ENCODE data around the gene PNPLA2.

The PNPLA2 gene

DNA sequence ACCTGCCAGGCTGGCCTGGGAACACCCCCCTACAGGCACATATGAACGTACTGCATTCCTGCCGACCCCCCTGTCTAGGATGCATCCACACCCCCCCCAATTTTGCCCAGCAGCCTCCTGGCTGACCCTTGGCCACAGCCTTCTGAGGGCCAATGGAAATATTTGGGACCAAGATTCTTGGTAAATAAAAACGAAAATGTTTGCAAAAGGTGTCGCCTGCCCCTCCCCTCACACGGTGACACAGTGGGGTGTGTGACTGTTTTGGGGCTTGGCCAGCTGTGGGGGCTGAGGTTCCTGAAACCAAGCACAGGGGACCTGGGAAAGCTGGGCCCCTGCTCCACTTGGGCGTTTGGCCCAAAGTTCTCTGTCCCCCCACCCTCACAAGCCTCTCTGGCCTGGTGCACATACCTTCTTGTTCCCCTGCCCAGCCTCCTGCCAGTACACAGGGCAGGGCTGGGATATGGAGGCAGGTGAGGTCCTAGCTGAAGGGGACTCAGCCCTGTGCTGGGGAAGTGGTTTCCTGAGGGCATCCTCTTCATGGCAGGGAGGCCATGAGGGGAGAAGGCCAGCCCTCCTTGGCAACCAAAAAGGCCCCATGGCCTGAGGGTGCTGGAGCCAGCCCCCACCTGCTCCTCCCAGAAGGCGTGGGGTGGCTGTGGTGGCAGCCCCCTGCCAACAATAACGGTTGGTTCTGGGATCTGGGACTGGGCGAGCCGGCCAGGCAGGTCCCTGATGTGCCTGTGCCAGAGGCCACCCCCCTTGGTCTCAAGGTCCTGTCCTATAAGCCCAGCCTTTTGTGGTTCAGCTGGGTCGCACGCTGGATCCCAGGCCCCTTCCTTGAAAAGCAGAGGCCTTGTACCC is 6.9 kb downstream of the PNPLA2 start:
- Histone ChIP-seq H3K36me3 (ENCODE audit: control insufficient read depth, insufficient read depth, low read length, severe bottlenecking) (peaks cover 52% of the 10 kb centered on the region), H3K9me3 (ENCODE audit: control insufficient read depth, low read length) (no peaks in the 10 kb centered on the region)

DNA sequence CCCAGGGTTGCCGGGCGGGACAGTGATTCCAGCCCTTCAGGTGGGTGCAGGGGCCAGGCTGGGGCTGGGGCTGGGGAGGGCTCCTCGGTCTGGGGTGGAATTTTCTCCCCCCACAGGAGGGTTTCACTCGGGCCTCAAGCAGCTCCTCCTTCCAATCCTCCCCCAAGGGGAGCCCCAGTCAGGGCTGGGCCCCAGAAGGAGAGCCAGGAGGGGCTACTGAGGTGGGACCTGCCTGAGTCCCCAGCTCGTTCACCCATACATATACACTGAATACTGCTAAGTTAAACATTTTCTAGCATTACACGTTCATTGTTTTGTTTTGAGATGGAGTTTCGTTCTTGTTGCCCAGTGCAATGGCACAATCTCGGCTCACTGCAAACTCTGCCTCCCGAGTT is 7.5 kb downstream of the PNPLA2 start:
- Histone ChIP-seq H3K4me3 (ENCODE audit: low read length) (no peak overlapping the region), H3K27me3 (replicated peaks; ENCODE audit: control insufficient read depth, insufficient read depth, low read length) (no peaks in the 10 kb centered on the region), H3K4me1 (ENCODE audit: control insufficient read depth, insufficient read depth, low read length) (peaks cover 39% of the 10 kb centered on the region)

More for the DNA sequence above, 6.9 kb downstream of the PNPLA2 start:
- H3K9ac ChIP-seq (ENCODE audit: low read length) = peak overlapping the region; percentile 20
- H3K4me3 ChIP-seq (ENCODE audit: low read length) = no peak overlapping the region
- DNase-seq (ENCODE audit: low read depth) = no peak
- peaks cover 41% of the 10 kb centered on the region for H3K4me1 ChIP-seq (ENCODE audit: control insufficient read depth, insufficient read depth, low read length)
- H3K27me3 ChIP-seq (replicated peaks; ENCODE audit: control insufficient read depth, insufficient read depth, low read length) = no peaks in the 10 kb centered on the region

DNA sequence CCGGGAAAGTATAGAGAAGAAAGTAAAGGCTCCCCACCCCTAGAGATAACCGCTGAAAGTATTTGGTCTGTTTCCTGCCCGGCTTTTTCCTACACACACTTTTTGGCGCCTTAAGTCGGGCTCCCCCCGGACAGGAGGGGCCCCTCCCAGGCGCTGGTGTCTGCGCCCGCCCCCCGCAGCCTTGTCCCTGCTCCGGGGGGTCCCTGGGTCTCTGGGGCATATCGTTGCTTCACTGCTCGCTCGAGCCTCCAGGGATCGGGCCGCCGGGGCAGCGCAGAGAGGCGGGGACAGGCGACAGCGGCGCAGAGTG is 8.1 kb downstream of the PNPLA2 start:
- Histone ChIP-seq H3K4me3 (ENCODE audit: low read length) (peak overlapping the region; percentile 37), H3K36me3 (ENCODE audit: control insufficient read depth, insufficient read depth, low read length, severe bottlenecking) (peaks cover 41% of the 10 kb centered on the region), H3K9me3 (ENCODE audit: control insufficient read depth, low read length) (no peaks in the 10 kb centered on the region), H3K27me3 (replicated peaks; ENCODE audit: control insufficient read depth, insufficient read depth, low read length) (no peaks in the 10 kb centered on the region), H3K4me1 (ENCODE audit: control insufficient read depth, insufficient read depth, low read length) (peaks cover 37% of the 10 kb centered on the region), H3K9ac (ENCODE audit: low read length) (no peak overlapping the region)
- DNase-seq (ENCODE audit: low read depth) = no peak

More for the DNA sequence above, 7.5 kb downstream of the PNPLA2 start:
- Histone ChIP-seq H3K9ac (ENCODE audit: low read length) (peak overlapping the region; percentile 20), H3K9me3 (ENCODE audit: control insufficient read depth, low read length) (no peaks in the 10 kb centered on the region), H3K36me3 (ENCODE audit: control insufficient read depth, insufficient read depth, low read length, severe bottlenecking) (peaks cover 46% of the 10 kb centered on the region)
- no peak for DNase-seq (ENCODE audit: low read depth)

DNA sequence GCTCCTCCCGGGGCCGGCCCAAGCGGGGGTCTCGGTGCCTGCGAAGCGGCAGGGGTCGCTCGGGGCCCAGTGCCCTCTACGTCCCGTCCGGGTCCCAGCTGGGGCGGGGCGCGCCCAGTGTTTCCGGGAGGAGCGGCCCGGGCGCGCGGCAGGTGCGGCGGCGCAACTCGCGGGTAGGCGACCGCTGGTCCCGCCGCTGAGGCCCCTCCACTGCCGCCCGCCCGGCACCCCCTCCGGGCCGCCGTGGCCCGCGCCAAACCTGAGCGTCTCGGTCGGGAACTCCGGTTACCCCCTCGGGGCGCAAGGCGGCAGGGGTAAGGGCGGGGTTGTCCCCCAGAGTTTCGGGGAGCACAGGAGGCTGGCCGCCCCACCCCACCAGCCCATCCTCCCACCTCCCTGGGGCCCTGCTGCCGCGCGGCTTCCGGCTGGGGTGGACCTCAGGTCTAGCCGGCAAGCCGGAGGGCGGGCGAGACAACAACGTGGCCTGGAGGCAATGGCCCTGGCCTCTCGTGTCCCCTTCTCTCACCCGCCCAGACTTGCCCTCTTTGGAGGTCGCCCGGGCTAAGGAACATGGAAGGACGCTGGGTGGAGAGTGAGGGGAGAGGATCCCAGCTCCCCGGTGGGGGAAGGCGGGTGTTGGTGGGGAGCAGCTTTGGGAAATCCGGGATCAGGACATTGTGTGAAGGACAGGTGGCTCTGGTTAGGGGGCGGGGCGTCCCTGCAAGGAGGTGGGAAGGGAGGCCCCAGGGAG is 8.6 kb downstream of the PNPLA2 start:
- Histone ChIP-seq H3K4me3 (ENCODE audit: low read length) (peak overlapping the region; percentile 37), H3K36me3 (ENCODE audit: control insufficient read depth, insufficient read depth, low read length, severe bottlenecking) (peaks cover 35% of the 10 kb centered on the region), H3K27me3 (replicated peaks; ENCODE audit: control insufficient read depth, insufficient read depth, low read length) (no peaks in the 10 kb centered on the region), H3K9me3 (ENCODE audit: control insufficient read depth, low read length) (no peaks in the 10 kb centered on the region), H3K4me1 (ENCODE audit: control insufficient read depth, insufficient read depth, low read length) (peaks cover 37% of the 10 kb centered on the region), H3K9ac (ENCODE audit: low read length) (no peak overlapping the region)
- DNase-seq (ENCODE audit: low read depth) = no peak

DNA sequence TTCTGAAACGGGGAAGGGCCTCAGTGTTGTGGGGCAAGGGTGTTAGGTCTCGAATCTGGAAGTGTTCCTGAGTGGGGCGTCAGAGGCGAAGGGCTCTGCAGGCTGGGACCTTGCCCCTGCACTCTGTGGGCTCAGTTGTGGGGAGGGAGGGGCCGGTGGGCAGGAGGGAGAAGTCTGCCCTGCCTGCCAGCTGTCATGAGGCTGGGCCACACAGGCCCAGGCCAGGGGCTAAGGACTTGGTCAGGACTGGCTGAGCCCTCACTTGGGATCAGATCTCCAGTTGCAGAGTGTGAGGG is 9.1 kb downstream of the PNPLA2 start, which contains the start of gene CRACR2B:
Gene CRACR2B, plus strand, starts transcription at position 23 of the 296 bp plus-strand sequence. CDS start 689 bp downstream, outside the sequence.
- H3K9ac ChIP-seq (ENCODE audit: low read length) = peak within 1 kb of the TSS; percentile 62
- H3K36me3 ChIP-seq (ENCODE audit: control insufficient read depth, insufficient read depth, low read length, severe bottlenecking) = peaks cover 30% of the 10 kb centered on the region
- no peaks in the 10 kb centered on the region for H3K27me3 ChIP-seq (replicated peaks; ENCODE audit: control insufficient read depth, insufficient read depth, low read length)
- peaks cover 37% of the 10 kb centered on the region for H3K4me1 ChIP-seq (ENCODE audit: control insufficient read depth, insufficient read depth, low read length)
- H3K9me3 ChIP-seq (ENCODE audit: control insufficient read depth, low read length) = no peaks in the 10 kb centered on the region
- DNase-seq (ENCODE audit: low read depth) = no peak
- peak within 1 kb of the TSS; percentile 37 for H3K4me3 ChIP-seq (ENCODE audit: low read length)

DNA sequence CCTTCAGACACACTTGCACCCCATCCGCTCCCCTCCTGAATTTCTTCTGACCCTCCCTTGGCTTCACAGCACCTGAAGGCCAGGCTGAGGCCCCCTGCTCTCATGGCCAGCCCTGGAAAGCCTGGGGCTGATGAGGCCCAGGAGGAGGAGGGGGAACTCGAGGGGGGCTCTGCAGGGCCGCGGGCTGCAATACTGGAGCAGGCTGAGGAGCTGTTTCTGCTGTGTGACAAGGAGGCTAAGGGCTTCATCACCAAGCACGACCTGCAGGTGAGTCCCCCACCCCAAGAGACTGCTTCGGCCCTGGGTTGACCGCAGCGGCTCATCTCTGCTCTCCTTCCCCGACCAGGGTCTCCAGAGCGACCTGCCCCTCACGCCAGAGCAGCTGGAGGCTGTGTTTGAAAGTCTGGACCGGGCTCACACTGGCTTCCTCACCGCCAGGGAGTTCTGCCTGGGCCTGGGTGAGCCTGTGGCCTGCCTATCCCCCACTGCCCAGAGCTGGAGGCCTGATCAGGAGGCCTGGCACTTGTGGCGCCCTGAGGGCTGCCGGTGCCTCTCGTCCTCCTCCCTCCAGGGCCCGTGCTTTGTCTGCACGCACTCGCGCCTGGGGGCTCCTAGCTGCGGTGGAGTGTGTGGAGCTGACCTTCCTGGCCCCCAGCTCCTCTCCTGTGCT is 9.9 kb downstream of the PNPLA2 start:
- Histone ChIP-seq H3K36me3 (ENCODE audit: control insufficient read depth, insufficient read depth, low read length, severe bottlenecking) (peaks cover 22% of the 10 kb centered on the region), H3K4me3 (ENCODE audit: low read length) (peak overlapping the region; percentile 59), H3K27me3 (replicated peaks; ENCODE audit: control insufficient read depth, insufficient read depth, low read length) (no peaks in the 10 kb centered on the region), H3K4me1 (ENCODE audit: control insufficient read depth, insufficient read depth, low read length) (peaks cover 37% of the 10 kb centered on the region), H3K9ac (ENCODE audit: low read length) (peak overlapping the region; percentile 62), H3K9me3 (ENCODE audit: control insufficient read depth, low read length) (no peaks in the 10 kb centered on the region)
- no peak for DNase-seq (ENCODE audit: low read depth)

DNA sequence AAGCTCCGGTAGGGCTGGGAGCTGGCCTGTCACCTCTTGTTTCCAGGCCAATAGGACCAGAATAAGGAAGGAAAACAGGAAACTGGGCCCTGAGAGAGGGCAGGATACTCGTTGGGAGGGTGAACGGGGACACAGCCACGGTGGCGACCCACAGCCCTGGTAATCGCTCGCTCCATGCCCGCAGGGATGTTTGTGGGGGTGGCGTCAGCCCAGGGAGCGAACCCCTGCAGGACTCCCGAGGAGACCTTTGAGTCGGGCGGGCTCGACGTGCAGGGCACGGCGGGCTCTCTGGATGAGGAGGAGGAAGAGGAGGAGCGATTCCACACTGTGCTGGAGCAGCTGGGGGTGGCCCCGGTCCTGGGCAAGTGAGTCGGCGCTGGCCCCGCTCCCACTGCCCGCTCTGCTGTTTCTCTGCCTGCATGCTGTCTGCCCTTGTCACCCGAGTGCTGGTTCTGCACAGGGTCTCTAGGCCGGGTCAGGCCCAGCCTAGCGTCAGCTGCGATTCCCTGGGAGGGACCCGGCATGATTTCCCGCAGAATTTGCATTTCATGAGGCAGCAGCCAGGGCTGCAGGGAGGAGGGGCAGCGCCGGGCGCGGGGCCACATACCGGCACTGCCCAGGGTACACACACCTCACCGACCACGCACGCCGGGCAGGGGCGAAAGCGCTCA is 10.6 kb downstream of the PNPLA2 start:
- Histone ChIP-seq H3K9ac (ENCODE audit: low read length) (peak overlapping the region; percentile 62), H3K27me3 (replicated peaks; ENCODE audit: control insufficient read depth, insufficient read depth, low read length) (no peaks in the 10 kb centered on the region), H3K4me3 (ENCODE audit: low read length) (peak overlapping the region; percentile 59)

DNA sequence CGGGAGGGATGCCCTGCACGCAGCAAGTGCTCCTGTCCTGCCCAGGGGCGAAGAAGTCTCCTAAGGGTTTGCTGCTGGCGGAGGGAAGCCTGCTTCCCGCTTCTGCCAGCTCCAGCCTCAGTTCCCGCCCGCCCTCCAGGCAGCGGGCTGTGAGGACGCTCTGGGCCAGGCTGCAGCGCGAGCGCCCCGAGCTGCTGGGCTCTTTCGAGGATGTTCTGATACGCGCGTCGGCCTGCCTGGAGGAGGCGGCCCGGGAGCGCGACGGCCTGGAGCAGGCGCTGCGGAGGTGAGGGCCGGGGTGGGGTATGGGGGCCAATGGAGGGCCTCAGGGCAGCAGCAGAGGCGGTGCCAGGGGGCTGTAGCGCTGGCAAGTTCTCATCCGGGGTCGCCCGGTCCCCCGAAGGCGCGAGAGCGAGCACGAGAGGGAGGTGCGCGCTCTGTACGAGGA is 11.2 kb downstream of the PNPLA2 start:
- H3K9me3 ChIP-seq (ENCODE audit: control insufficient read depth, low read length) = no peaks in the 10 kb centered on the region
- H3K9ac ChIP-seq (ENCODE audit: low read length) = peak overlapping the region; percentile 62
- DNase-seq (ENCODE audit: low read depth) = no peak
- H3K36me3 ChIP-seq (ENCODE audit: control insufficient read depth, insufficient read depth, low read length, severe bottlenecking) = peaks cover 10% of the 10 kb centered on the region
- no peaks in the 10 kb centered on the region for H3K27me3 ChIP-seq (replicated peaks; ENCODE audit: control insufficient read depth, insufficient read depth, low read length)
- H3K4me1 ChIP-seq (ENCODE audit: control insufficient read depth, insufficient read depth, low read length) = peaks cover 44% of the 10 kb centered on the region
- peak overlapping the region; percentile 59 for H3K4me3 ChIP-seq (ENCODE audit: low read length)

More for the DNA sequence above, 10.6 kb downstream of the PNPLA2 start:
- peaks cover 15% of the 10 kb centered on the region for H3K36me3 ChIP-seq (ENCODE audit: control insufficient read depth, insufficient read depth, low read length, severe bottlenecking)
- peaks cover 39% of the 10 kb centered on the region for H3K4me1 ChIP-seq (ENCODE audit: control insufficient read depth, insufficient read depth, low read length)
- no peak for DNase-seq (ENCODE audit: low read depth)
- H3K9me3 ChIP-seq (ENCODE audit: control insufficient read depth, low read length) = no peaks in the 10 kb centered on the region

DNA sequence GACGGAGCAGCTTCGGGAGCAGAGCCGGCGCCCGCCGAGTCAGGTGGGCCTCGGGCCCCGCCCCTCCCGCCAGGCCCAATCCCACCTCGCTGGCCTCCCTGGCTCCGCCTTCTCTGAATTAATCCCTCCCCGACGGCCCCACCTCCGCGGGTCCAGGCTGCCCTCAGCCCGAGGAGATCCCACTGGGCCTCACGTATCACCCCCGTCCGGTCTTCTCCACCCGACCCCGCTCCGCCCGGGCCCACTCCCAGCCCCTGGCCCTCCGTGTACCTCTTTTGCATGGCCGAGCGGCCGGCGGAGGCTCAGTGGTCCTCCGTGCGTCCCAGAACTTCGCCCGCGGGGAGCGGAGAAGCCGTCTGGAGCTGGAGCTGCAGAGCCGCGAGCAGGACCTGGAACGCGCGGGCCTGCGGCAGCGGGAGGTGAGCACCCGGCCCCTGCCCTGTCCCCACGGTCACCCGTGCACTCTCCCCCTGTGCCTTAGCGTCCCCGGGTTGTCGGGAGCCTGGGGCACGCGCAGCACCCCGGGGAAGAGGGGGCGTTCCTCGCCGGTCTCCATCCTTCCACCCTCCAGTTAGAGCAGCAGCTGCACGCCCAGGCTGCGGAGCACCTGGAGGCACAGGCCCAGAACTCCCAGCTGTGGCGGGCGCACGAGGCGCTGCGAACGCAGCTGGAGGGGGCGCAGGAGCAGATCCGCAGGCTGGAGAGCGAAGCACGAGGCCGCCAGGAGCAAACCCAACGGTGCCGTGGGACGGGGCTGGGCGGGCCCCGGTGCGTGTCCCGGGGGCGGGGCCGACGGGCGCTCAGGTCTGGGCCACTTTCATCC is 11.8 kb downstream of the PNPLA2 start:
- DNase-seq (ENCODE audit: low read depth) = peak; percentile 58
- H3K36me3 ChIP-seq (ENCODE audit: control insufficient read depth, insufficient read depth, low read length, severe bottlenecking) = peaks cover 3% of the 10 kb centered on the region
- peaks cover 44% of the 10 kb centered on the region for H3K4me1 ChIP-seq (ENCODE audit: control insufficient read depth, insufficient read depth, low read length)
- peak overlapping the region; percentile 34 for H3K9ac ChIP-seq (ENCODE audit: low read length)
- no peaks in the 10 kb centered on the region for H3K27me3 ChIP-seq (replicated peaks; ENCODE audit: control insufficient read depth, insufficient read depth, low read length)
- H3K4me3 ChIP-seq (ENCODE audit: low read length) = peak overlapping the region; percentile 59
- H3K9me3 ChIP-seq (ENCODE audit: control insufficient read depth, low read length) = no peaks in the 10 kb centered on the region

DNA sequence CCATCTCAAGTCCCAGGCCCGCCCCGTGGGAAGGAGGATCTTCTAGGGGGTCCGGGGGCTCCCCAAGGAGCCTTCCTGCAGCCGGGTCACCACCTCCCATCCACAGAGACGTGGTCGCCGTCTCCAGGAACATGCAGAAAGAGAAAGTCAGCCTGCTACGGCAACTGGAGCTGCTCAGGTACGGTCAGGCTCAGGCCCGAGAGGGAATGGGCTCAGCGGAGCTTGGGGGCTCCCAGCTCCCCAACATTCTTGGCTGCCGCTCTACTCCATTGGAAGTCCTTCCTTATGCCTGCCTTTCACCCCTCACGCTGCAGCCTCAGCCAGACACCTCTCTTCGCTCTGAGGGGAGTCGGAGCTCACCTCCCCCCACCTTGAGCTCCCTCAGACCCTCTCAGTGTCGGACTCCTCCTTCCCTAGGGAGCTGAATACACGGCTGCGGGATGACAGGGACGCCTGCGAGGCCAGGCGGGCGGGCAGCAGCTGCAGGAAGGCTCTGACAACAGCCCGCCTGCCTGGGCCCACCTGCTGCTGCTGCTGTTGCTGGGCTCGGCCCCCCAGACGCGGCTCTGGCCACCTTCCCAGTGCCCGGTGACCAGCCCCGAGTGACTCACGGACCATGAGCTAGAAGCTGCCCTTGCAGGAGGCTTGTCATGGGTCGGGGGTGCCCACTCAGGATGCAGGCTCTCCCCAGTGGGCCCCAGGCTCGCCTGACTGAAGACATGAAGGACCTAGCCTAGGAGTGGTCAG is 12.6 kb downstream of the PNPLA2 start:
- Histone ChIP-seq H3K4me1 (ENCODE audit: control insufficient read depth, insufficient read depth, low read length) (peaks cover 39% of the 10 kb centered on the region), H3K36me3 (ENCODE audit: control insufficient read depth, insufficient read depth, low read length, severe bottlenecking) (peaks cover 2% of the 10 kb centered on the region), H3K9ac (ENCODE audit: low read length) (no peak overlapping the region), H3K4me3 (ENCODE audit: low read length) (peak overlapping the region; percentile 80), H3K27me3 (replicated peaks; ENCODE audit: control insufficient read depth, insufficient read depth, low read length) (no peaks in the 10 kb centered on the region), H3K9me3 (ENCODE audit: control insufficient read depth, low read length) (no peaks in the 10 kb centered on the region)
- DNase-seq (ENCODE audit: low read depth) = peak; percentile 36
